ENCODE data around the gene TMEM208.

The TMEM208 gene

GRCh38 chr16:67202426-67202825, 24.5 kb upstream of the TMEM208 start:
- no peak for DNase-seq (ENCODE audit: low read depth)
- TF ChIP-seq, protein P1, sequence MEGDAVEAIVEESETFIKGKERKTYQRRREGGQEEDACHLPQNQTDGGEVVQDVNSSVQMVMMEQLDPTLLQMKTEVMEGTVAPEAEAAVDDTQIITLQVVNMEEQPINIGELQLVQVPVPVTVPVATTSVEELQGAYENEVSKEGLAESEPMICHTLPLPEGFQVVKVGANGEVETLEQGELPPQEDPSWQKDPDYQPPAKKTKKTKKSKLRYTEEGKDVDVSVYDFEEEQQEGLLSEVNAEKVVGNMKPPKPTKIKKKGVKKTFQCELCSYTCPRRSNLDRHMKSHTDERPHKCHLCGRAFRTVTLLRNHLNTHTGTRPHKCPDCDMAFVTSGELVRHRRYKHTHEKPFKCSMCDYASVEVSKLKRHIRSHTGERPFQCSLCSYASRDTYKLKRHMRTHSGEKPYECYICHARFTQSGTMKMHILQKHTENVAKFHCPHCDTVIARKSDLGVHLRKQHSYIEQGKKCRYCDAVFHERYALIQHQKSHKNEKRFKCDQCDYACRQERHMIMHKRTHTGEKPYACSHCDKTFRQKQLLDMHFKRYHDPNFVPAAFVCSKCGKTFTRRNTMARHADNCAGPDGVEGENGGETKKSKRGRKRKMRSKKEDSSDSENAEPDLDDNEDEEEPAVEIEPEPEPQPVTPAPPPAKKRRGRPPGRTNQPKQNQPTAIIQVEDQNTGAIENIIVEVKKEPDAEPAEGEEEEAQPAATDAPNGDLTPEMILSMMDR (IDR thresholded peaks at IDR 0.05; ENCODE audit: insufficient read depth, low read depth, low read length, missing control alignments): no peak
- H3K4me3 ChIP-seq (ENCODE audit: low read length): no peak overlapping the region

- no peak for DNase-seq (ENCODE audit: low read depth)
- TF ChIP-seq, protein P1 (IDR thresholded peaks at IDR 0.05; ENCODE audit: insufficient read depth, low read depth, low read length, missing control alignments): no peak
- H3K4me3 ChIP-seq (ENCODE audit: low read length): no peak overlapping the region
Observed at GRCh38 chr16:67202956-67203493, 23.9 kb upstream of the TMEM208 start.

DNA sequence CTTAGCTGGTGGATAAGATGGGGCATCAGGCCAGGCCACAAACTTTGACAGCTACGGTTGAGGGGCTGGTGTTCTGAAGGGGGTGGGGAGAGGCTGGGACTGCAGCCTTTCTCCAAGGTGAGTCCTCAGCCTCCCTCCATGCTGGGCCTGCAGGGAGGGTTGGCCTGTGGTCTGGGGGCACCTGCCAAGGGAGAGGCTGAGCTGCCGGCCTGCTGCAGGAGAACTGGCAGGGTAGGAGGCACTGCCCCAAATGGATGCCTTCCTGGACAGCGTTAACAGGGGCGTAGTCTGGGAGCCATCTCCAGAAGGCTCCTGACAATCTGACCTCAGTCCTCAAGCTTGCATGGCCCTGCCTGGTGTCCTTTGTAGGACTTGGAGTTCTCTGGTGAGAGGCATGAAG, 22.9 kb upstream of the TMEM208 start:
- no peak overlapping the region for H3K4me3 ChIP-seq (ENCODE audit: low read length)
- DNase-seq (ENCODE audit: low read depth): no peak
- TF ChIP-seq, protein P1 (IDR thresholded peaks at IDR 0.05; ENCODE audit: insufficient read depth, low read depth, low read length, missing control alignments): no peak

DNA sequence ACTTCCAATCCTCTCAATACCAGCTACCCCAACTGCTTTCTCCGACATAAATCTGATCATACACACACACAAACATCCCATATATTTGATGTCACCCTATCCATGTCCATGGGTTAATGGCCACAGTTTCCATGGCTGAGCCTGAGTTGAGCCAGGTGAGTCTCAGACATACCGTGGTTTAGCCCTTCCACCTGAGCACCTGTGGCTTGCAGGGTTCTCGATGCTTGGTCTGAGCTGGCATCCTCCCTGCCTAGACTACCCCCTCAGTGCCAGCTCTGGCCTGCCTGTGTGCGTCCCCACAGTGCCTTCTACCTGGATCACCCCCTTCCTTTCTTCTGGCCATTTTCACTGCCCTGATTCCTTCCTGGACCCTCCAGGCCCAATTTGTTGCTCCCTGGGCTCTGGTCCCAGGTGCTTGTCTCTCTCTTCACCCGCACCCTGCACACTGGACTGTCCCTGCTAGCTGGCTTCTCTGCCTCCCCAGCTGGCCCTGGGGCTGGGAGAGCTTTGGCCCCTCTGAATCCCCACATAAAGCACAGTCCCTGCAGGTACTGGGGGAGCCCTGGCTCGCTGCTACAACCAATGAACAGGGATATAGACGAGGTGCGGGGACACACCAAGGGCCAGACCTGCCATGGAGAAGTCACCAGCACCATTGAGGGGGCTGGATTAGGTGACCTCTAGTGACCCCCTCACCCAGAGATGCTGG, 20.6 kb upstream of the TMEM208 start:
- no peak for DNase-seq (ENCODE audit: low read depth)
- H3K4me3 ChIP-seq (ENCODE audit: low read length): no peak overlapping the region
- TF ChIP-seq, protein P1 (IDR thresholded peaks at IDR 0.05; ENCODE audit: insufficient read depth, low read depth, low read length, missing control alignments): no peak

DNA sequence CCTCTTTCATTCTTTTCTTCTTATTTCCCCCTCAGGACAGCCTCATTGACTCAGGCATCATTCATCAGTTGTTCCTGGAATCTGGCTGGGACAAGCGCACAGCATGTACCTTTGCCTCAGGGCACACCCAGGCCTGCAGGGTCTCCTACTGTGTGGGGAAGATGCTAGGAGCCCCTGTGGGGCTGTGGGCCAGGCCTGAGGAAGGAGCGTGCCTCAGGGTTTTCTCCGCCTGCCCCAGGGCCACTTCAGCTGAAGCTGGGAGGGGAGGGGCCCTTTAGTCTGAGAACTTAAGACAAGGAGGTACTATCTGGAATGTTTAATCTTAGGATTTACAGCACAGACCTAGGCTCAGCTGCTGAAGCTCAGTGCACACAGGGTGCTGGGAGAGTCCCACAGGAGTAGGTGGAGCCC, 20.1 kb upstream of the TMEM208 start:
- H3K4me3 ChIP-seq (ENCODE audit: low read length): no peak overlapping the region
- TF ChIP-seq, protein P1 (IDR thresholded peaks at IDR 0.05; ENCODE audit: insufficient read depth, low read depth, low read length, missing control alignments): no peak
- peak; percentile 59 for DNase-seq (ENCODE audit: low read depth)

- peak; percentile 73 for DNase-seq (ENCODE audit: low read depth)
- TF ChIP-seq, protein P1 (IDR thresholded peaks at IDR 0.05; ENCODE audit: insufficient read depth, low read depth, low read length, missing control alignments): no peak
- H3K4me3 ChIP-seq (ENCODE audit: low read length): no peak overlapping the region
Observed at GRCh38 chr16:67207249-67208091, 19.5 kb upstream of the TMEM208 start.

Data from epithelial cell of esophagus (primary cell).